GM18499 (cell line): ENCODE results near the gene BHMT2.

Source experiments
- ATAC-seq: cut with Tn5 transposase; IDR thresholded peaks from one replicate; pipeline ENCODE4 v1.9.1; 2021; ENCODE audit warnings: moderate number of reproducible peaks; ENCODE audit not compliant: insufficient read depth, unreplicated experiment

The BHMT2 gene

GRCh38 chr5:79059674-79060073, 9.9 kb upstream of the BHMT2 start:
- ATAC-seq = no peak

- no peak for ATAC-seq
These were observed 7.1 kb upstream of the BHMT2 start for GRCh38 chr5:79062436-79062835.

- no peak for ATAC-seq
These were observed 742 bp downstream of the BHMT2 start for GRCh38 chr5:79070350-79070667.

GRCh38 chr5:79074641-79075040, 5.1 kb downstream of the BHMT2 start:
- ATAC-seq = no peak

GRCh38 chr5:79075646-79076426, 6.3 kb downstream of the BHMT2 start:
- no peak for ATAC-seq

- no peak for ATAC-seq
These were observed 7.3 kb downstream of the BHMT2 start for GRCh38 chr5:79076819-79077218.

- ATAC-seq = no peak
These were observed 8.3 kb downstream of the BHMT2 start for GRCh38 chr5:79077680-79078365.

- ATAC-seq = no peak
These were observed 11.2 kb downstream of the BHMT2 start for GRCh38 chr5:79080804-79081203.

- no peak for ATAC-seq
These were observed 12.2 kb downstream of the BHMT2 start for GRCh38 chr5:79081779-79082178.

- no peak for ATAC-seq
These were observed 16.5 kb downstream of the BHMT2 start for GRCh38 chr5:79086116-79086515.

GRCh38 chr5:79088507-79088906, 18.9 kb downstream of the BHMT2 start:
- no peak for ATAC-seq

- no peak for ATAC-seq
These were observed 21.5 kb downstream of the BHMT2 start for GRCh38 chr5:79091064-79091463.

- no peak for ATAC-seq
These were observed 24.2 kb downstream of the BHMT2 start for GRCh38 chr5:79093762-79094161.

- ATAC-seq = no peak
These were observed 36.3 kb downstream of the BHMT2 start for GRCh38 chr5:79105868-79106267.

- no peak for ATAC-seq
These were observed 37.6 kb downstream of the BHMT2 start for GRCh38 chr5:79107020-79107796.

- ATAC-seq = no peak
These were observed 38.5 kb downstream of the BHMT2 start for GRCh38 chr5:79108086-79108485.

- ATAC-seq = no peak
These were observed 39.2 kb downstream of the BHMT2 start for GRCh38 chr5:79108792-79109191.

- no peak for ATAC-seq
These were observed 40.2 kb downstream of the BHMT2 start for GRCh38 chr5:79109527-79110492.

- no peak for ATAC-seq
These were observed 41.9 kb downstream of the BHMT2 start, which contains the start of gene BHMT for GRCh38 chr5:79111387-79111959. BHMT (plus strand) TSS chr5:79111809; CDS start chr5:79111886, 77 bp downstream.
